Transverse colon (tissue), 4 donors: ENCODE data around the gene ERI2. TPM values are rescaled to one million over a fixed set of nuclear protein-coding genes. Genes with fewer than 3 reads are reported as not detected.
A peak's percentile ranks its signal among the peaks of the same experiment; 100 is the strongest.

Experiments
- DNase-seq: peaks from one replicate; pipeline ENCODE4 v3.0.0-alpha.2; 2019
- H3K27ac ChIP-seq, 4 donors: fragments of 200-600 bp; sonication (generic); 2 replicates each; pipeline ENCODE4 v1.5.1; 2016 to 2018; ENCODE audit warnings: inconsistent platforms in 4 of 4
- H3K27me3 ChIP-seq: fragments of 200-600 bp; sonication (generic); 2 replicates; pipeline ENCODE4 v1.5.1; 2017; ENCODE audit warnings: inconsistent platforms
- H3K36me3 ChIP-seq, 4 donors: fragments of 200-600 bp; sonication (generic); 2 replicates each; pipeline ENCODE4 v1.5.1; 2017 to 2019; ENCODE audit warnings: inconsistent platforms in 4 of 4
- H3K4me1 ChIP-seq, 4 donors: fragments of 200-600 bp; sonication (generic); 2 replicates each; pipeline ENCODE4 v1.5.1; 2017 to 2020; ENCODE audit warnings: inconsistent platforms in 4 of 4
- H3K4me3 ChIP-seq, 4 donors: fragments of 200-600 bp; sonication (generic); 1 replicate in 1 of 4; 2 replicates in 3 of 4; pipeline versions ENCODE4 v1.5.1 to v1.6.1; 2017 to 2019; ENCODE audit warnings: inconsistent platforms in 4 of 4
- H3K9me3 ChIP-seq, 2 donors: fragments of 200-600 bp; sonication (generic); 2 replicates each; pipeline ENCODE4 v1.5.1; 2017 to 2019; ENCODE audit warnings: inconsistent platforms in 2 of 2
- CTCF ChIP-seq, 5 experiments: fragments of 200-600 bp in 3 of 5; fragments of 450-650 bp in 2 of 5; sonication (generic) in 3 of 5; IDR thresholded peaks; 1 replicate in 2 of 5; 2 replicates in 3 of 5; pipeline ENCODE4 v1.5.1; 2016 to 2017; ENCODE audit warnings: antibody characterized with exemption in 5 of 5, inconsistent platforms in 3 of 5, mild to moderate bottlenecking in 2 of 5, moderate library complexity in 1 of 5
- EP300 ChIP-seq: sonication (generic); formaldehyde crosslinking; IDR thresholded peaks from one replicate; pipeline ENCODE4 v1.6.1; 2017; ENCODE audit warnings: antibody characterized with exemption, low read depth
- POLR2A ChIP-seq: fragments of 450-650 bp; IDR thresholded peaks from one replicate; pipeline ENCODE4 v1.6.1; 2016; ENCODE audit warnings: antibody characterized with exemption, mild to moderate bottlenecking, moderate library complexity
- POLR2AphosphoS5 ChIP-seq, 3 donors: sonication (generic); formaldehyde crosslinking; IDR thresholded peaks; one replicate each; pipeline ENCODE4 v1.6.1; 2016; ENCODE audit warnings: antibody characterized with exemption in 3 of 3
- WGBS, 2 donors: methylation state at CpG; one replicate each; pipeline ENCODE4 v1.1.5; 2018; ENCODE audit warnings: low coverage in 1 of 2; 5-methylcytosine and 5-hydroxymethylcytosine counted together
- in situ Hi-C, 4 donors: fragments of 200-750 bp; cut with MboI; loops; one replicate each; pipeline versions ENCODE4 v1.15.0 to v1.15.1; 2017; ENCODE audit warnings: low sequenced_read_pairs in 3 of 4, low pct_ligation_motif_present in 1 of 4, low pct_unique_long_range_greater_than_20kb in 1 of 4
- intact Hi-C: fragments of 100-400 bp; cut with DNase I; formaldehyde crosslinking; loops from one replicate; pipeline ENCODE4 v1.15.1; 2023; ENCODE audit warnings: low total_unique reads
- total RNA-seq, 4 donors: library from RNA; depleted of rRNA; stranded (reverse); fragments of >200 nt; gene quantifications; one replicate each; pipeline ENCODE4 v1.1.0, GENCODE V29; 2016

ERI2 gene
- total RNA-seq = 10 to 100 TPM in 3 of 4 donors, 1 to 10 TPM in 1; 9.0 to 55.1 (median 30.0) TPM

- peak within 1 kb of the TSS; percentile 91 to 93 (median 92) for H3K27ac ChIP-seq
- H3K27me3 ChIP-seq = no peaks in the 10 kb centered on the region
- TF ChIP-seq EP300 = no peak
- peak; percentile 16 to 44 (median 39) for TF ChIP-seq CTCF (IDR thresholded peaks at IDR 0.05)
- peak; percentile 75 for TF ChIP-seq POLR2A
- TF ChIP-seq POLR2AphosphoS5 (IDR thresholded peaks at IDR 0.05) = peak; percentile 65 to 82 (median 67)
- peaks cover 0 to 8% (median 4%) of the 10 kb centered on the region in 4 donors for H3K36me3 ChIP-seq
- no peaks in the 10 kb centered on the region for H3K9me3 ChIP-seq
- H3K4me3 ChIP-seq = peak within 1 kb of the TSS; percentile 61 to 80 (median 74)
- peaks cover 0 to 16% (median 4%) of the 10 kb centered on the region in 4 donors for H3K4me1 ChIP-seq
- intact Hi-C loops (loop anchor here (10.0 kb wide), 1 partner anchor 498 kb away; no protein-coding TSS in a partner anchor), in situ Hi-C loops (no loop called here)
- peak; percentile 94 for DNase-seq
- WGBS, 2 donors = 0% methylated on average over 71 of the region's 74 CpGs; no CpG with 5 or more reads in 1 of the 2 donors
Observed at GRCh38 chr16:20806168-20807050, at the start of gene ERI2, which contains the start of gene REXO5. Gene ERI2 (minus strand): TSS chr16:20806472. CDS start chr16:20806430, 42 bp downstream. Gene REXO5 (plus strand): TSS chr16:20806527. CDS start chr16:20806954, 427 bp downstream.

- Histone ChIP-seq H3K27ac (no peak overlapping the region), H3K27me3 (no peaks in the 10 kb centered on the region), H3K4me1 (peaks cover 2 to 25% (median 19%) of the 10 kb centered on the region in 4 donors), H3K4me3 (no peak overlapping the region), H3K9me3 (no peaks in the 10 kb centered on the region), H3K36me3 (no peaks in the 10 kb centered on the region)
- 89 to 100% methylated on average over 2 of the region's 2 CpGs for WGBS, 2 donors
- TF ChIP-seq EP300 = no peak
- no peak for TF ChIP-seq CTCF (IDR thresholded peaks at IDR 0.05)
- TF ChIP-seq POLR2AphosphoS5 (IDR thresholded peaks at IDR 0.05) = no peak
- no peak for TF ChIP-seq POLR2A
- DNase-seq = no peak
- in situ Hi-C loops (loop anchor here in 2 of 4 donors (5.0 kb wide), 3 partner anchors 47 to 232 kb away; partner anchors contain the start of genes DCUN1D3 (in 1 of the 2) and LYRM1 (in 1 of the 2)), intact Hi-C loops (loop anchor here (5.0 kb wide), 1 partner anchor 47 kb away; the partner anchor contains the start of genes DCUN1D3 and LYRM1)
Observed at GRCh38 chr16:20854963-20855362, 48.7 kb upstream of the ERI2 start.

- TF ChIP-seq CTCF (IDR thresholded peaks at IDR 0.05) = no peak
- no peak for TF ChIP-seq POLR2AphosphoS5 (IDR thresholded peaks at IDR 0.05)
- no peak for TF ChIP-seq EP300
- no peak for TF ChIP-seq POLR2A
- no peak for DNase-seq
- no peak overlapping the region for H3K4me3 ChIP-seq
- H3K36me3 ChIP-seq = no peaks in the 10 kb centered on the region
- no peak overlapping the region for H3K27ac ChIP-seq
- peaks cover 3 to 28% (median 19%) of the 10 kb centered on the region in 4 donors for H3K4me1 ChIP-seq
- H3K27me3 ChIP-seq = no peaks in the 10 kb centered on the region
- intact Hi-C loops (loop anchor here (5.0 kb wide), 1 partner anchor 48 kb away; the partner anchor contains the start of genes DCUN1D3 and LYRM1), in situ Hi-C loops (loop anchor here in 2 of 4 donors (5.0 kb wide), 3 partner anchors 48 to 233 kb away; partner anchors contain the start of genes DCUN1D3 (in 1 of the 2) and LYRM1 (in 1 of the 2))
- no peaks in the 10 kb centered on the region for H3K9me3 ChIP-seq
- WGBS, 2 donors = 86 to 92% methylated on average over 2 to 3 of the region's 3 CpGs
Observed at GRCh38 chr16:20853981-20854620, 47.8 kb upstream of the ERI2 start.
